Neural cell (in vitro differentiated cells): Measurements from ENCODE around the gene PLXNC1. TPM values are rescaled to one million over a fixed set of nuclear protein-coding genes. Genes with fewer than 3 reads are reported as not detected.

Experiments used
- H2AFZ ChIP-seq: fragments of 200-600, 300-800 bp; sonication (generic), shearing (Covaris generic); 2 replicates; pipeline ENCODE4 v1.6.0; 2014; ENCODE audit warnings: low read depth, mild to moderate bottlenecking, antibody characterized with exemption, low read length, moderate library complexity
- H3F3A ChIP-seq: fragments of 200-600 bp; shearing (Covaris generic); 2 replicates; pipeline ENCODE4 v1.6.1; 2016; ENCODE audit warnings: mild to moderate bottlenecking, moderate library complexity, mixed read lengths, antibody characterized with exemption, low read length; ENCODE audit not compliant: insufficient read depth, poor library complexity, severe bottlenecking
- H3K27ac ChIP-seq: fragments of 200-600, 300-800 bp; sonication (generic), shearing (Covaris generic); 2 replicates; pipeline ENCODE4 v1.5.1; 2014; ENCODE audit warnings: mild to moderate bottlenecking, low read length, moderate library complexity
- H3K27me3 ChIP-seq: fragments of 300-800, 200-600 bp; sonication (generic), shearing (Covaris generic); 2 replicates; pipeline ENCODE4 v1.6.0; 2014; ENCODE audit warnings: mild to moderate bottlenecking, low read depth, low read length, moderate library complexity; ENCODE audit not compliant: insufficient read depth
- H3K36me3 ChIP-seq: fragments of 300-800, 200-600 bp; sonication (generic), shearing (Covaris generic); 2 replicates; pipeline ENCODE4 v1.5.1; 2014; ENCODE audit warnings: mild to moderate bottlenecking, antibody characterized with exemption, low read length, moderate library complexity; ENCODE audit not compliant: insufficient read depth
- H3K4me2 ChIP-seq: fragments of 300-800, 200-600 bp; sonication (generic), shearing (Covaris generic); 2 replicates; pipeline ENCODE4 v1.6.0; 2014; ENCODE audit warnings: mild to moderate bottlenecking, low read length
- H3K4me3 ChIP-seq: fragments of 300-800, 200-600 bp; sonication (generic), shearing (Covaris generic); 2 replicates; pipeline ENCODE4 v1.5.1; 2014; ENCODE audit warnings: mild to moderate bottlenecking, low read length, moderate library complexity
- H3K79me2 ChIP-seq: fragments of 200-600 bp; shearing (Covaris generic); replicated peaks from 2 replicates; pipeline ENCODE4 v1.6.0; 2014; ENCODE audit warnings: mild to moderate bottlenecking, low read length, moderate library complexity; ENCODE audit not compliant: insufficient read depth
- H3K9ac ChIP-seq: fragments of 300-800, 200-600 bp; sonication (generic), shearing (Covaris generic); 2 replicates; pipeline ENCODE4 v1.6.1; 2016; ENCODE audit warnings: mild to moderate bottlenecking, low read length, mixed read lengths
- H3K9me2 ChIP-seq: fragments of 200-600 bp; shearing (Covaris generic); 2 replicates; pipeline ENCODE4 v1.6.1; 2016; ENCODE audit warnings: mild to moderate bottlenecking, low read length, mixed read lengths; ENCODE audit not compliant: insufficient read depth
- H3K9me3 ChIP-seq: fragments of 200-600, 300-800 bp; sonication (generic), shearing (Covaris generic); 2 replicates; pipeline ENCODE4 v1.6.1; 2016; ENCODE audit warnings: mild to moderate bottlenecking, mixed run types, low read length, moderate library complexity, mixed read lengths
- H4K20me1 ChIP-seq: fragments of 200-600 bp; shearing (Covaris generic); 2 replicates; pipeline ENCODE4 v1.6.1; 2016; ENCODE audit warnings: mild to moderate bottlenecking, mixed run types; ENCODE audit not compliant: insufficient read depth
- CTCF ChIP-seq: fragments of 450-650 bp; IDR thresholded peaks from 2 replicates; pipeline ENCODE4 v1.5.1; 2014; ENCODE audit warnings: antibody characterized with exemption, mild to moderate bottlenecking, moderate library complexity; ENCODE audit not compliant: poor library complexity, severe bottlenecking
- EP300 ChIP-seq: fragments of 450-650 bp; conservative IDR thresholded peaks from 2 replicates; pipeline ENCODE4 v1.6.1; 2014; ENCODE audit warnings: antibody characterized with exemption, mild to moderate bottlenecking, moderate library complexity; ENCODE audit not compliant: poor library complexity, severe bottlenecking
- EZH2 ChIP-seq: fragments of 200-600, 300-800 bp; shearing (Covaris generic), sonication (generic); IDR thresholded peaks from 2 replicates; pipeline ENCODE4 v1.6.1; 2014; ENCODE audit warnings: antibody characterized with exemption, low read length, borderline replicate concordance, mild to moderate bottlenecking; ENCODE audit not compliant: insufficient read depth, poor library complexity, severe bottlenecking
- MXI1 ChIP-seq: fragments of 450-650 bp; conservative IDR thresholded peaks from 2 replicates; pipeline ENCODE4 v1.6.1; 2014; ENCODE audit warnings: antibody characterized with exemption, mild to moderate bottlenecking; ENCODE audit not compliant: poor library complexity, severe bottlenecking
- POLR2AphosphoS5 ChIP-seq: IDR thresholded peaks from 2 replicates; pipeline ENCODE4 v1.6.1; 2012
- RAD21 ChIP-seq: fragments of 450-650 bp; conservative IDR thresholded peaks from 2 replicates; pipeline ENCODE4 v1.6.1; 2014; ENCODE audit warnings: antibody characterized with exemption, mild to moderate bottlenecking, moderate library complexity
- REST ChIP-seq: IDR thresholded peaks from 2 replicates; pipeline ENCODE4 v1.6.1; 2012; ENCODE audit warnings: borderline replicate concordance
- SMC3 ChIP-seq: fragments of 450-650 bp; conservative IDR thresholded peaks from 2 replicates; pipeline ENCODE4 v1.6.1; 2014; ENCODE audit warnings: antibody characterized with exemption, mild to moderate bottlenecking, moderate library complexity; ENCODE audit not compliant: poor library complexity
- TAF1 ChIP-seq: IDR thresholded peaks from 2 replicates; pipeline ENCODE4 v1.6.1; 2012; ENCODE audit warnings: low read depth
- polyA plus RNA-seq: library from polyadenylated mRNA; depleted of rRNA; stranded (reverse); fragments of >200 nt; gene quantifications from 2 replicates; pipeline ENCODE4 v1.2.3, GENCODE V29; 2014

PLXNC1 gene
- polyA plus RNA-seq, 1 donor from 2014 or later: 76.3 TPM

- Histone ChIP-seq H3K27ac (no peak overlapping the region), H3K4me3 (no peak overlapping the region), H3K36me3 (peaks cover 19% of the 10 kb centered on the region), H3K9me3 (no peaks in the 10 kb centered on the region), H3K9me2 (no peaks in the 10 kb centered on the region), H4K20me1 (no peaks in the 10 kb centered on the region), H3K79me2 (no peaks in the 10 kb centered on the region), H3K4me2 (no peak overlapping the region), H2AFZ (no peak overlapping the region), H3K27me3 (no peaks in the 10 kb centered on the region), H3K9ac (no peak overlapping the region), H3F3A (no peaks in the 10 kb centered on the region)
- no peak for TF ChIP-seq POLR2AphosphoS5
- no peak for TF ChIP-seq RAD21
- TF ChIP-seq MXI1: no peak
- TF ChIP-seq REST: no peak
- TF ChIP-seq SMC3: no peak
These were observed 81.5 kb downstream of the PLXNC1 start for GRCh38 chr12:94229902-94230301.

GRCh38 chr12:94230357-94230905 is 82.1 kb downstream of the PLXNC1 start:
- Histone ChIP-seq H3K9me3 (no peaks in the 10 kb centered on the region), H2AFZ (no peak overlapping the region), H3K27me3 (no peaks in the 10 kb centered on the region), H3K79me2 (no peaks in the 10 kb centered on the region), H3K4me2 (no peak overlapping the region), H3K9ac (no peak overlapping the region), H3K36me3 (peaks cover 17% of the 10 kb centered on the region), H4K20me1 (no peaks in the 10 kb centered on the region), H3K4me3 (no peak overlapping the region), H3K9me2 (no peaks in the 10 kb centered on the region), H3F3A (no peaks in the 10 kb centered on the region), H3K27ac (no peak overlapping the region)
- TF ChIP-seq POLR2AphosphoS5 (peak; percentile 41), EP300 (no peak)

GRCh38 chr12:94231709-94232108 is 83.3 kb downstream of the PLXNC1 start:
- Histone ChIP-seq H3K27ac (no peak overlapping the region), H2AFZ (no peak overlapping the region)

More at GRCh38 chr12:94231709-94232108, 83.3 kb downstream of the PLXNC1 start:
- H4K20me1 ChIP-seq: no peaks in the 10 kb centered on the region
- no peak overlapping the region for H3K4me3 ChIP-seq
- no peaks in the 10 kb centered on the region for H3F3A ChIP-seq
- no peaks in the 10 kb centered on the region for H3K9me3 ChIP-seq
- no peak overlapping the region for H3K9ac ChIP-seq
- no peaks in the 10 kb centered on the region for H3K27me3 ChIP-seq
- no peaks in the 10 kb centered on the region for H3K79me2 ChIP-seq
- no peaks in the 10 kb centered on the region for H3K9me2 ChIP-seq
- H3K4me2 ChIP-seq: no peak overlapping the region
- H3K36me3 ChIP-seq: peaks cover 26% of the 10 kb centered on the region
- TF ChIP-seq CTCF (no peak), POLR2AphosphoS5 (no peak), EP300 (no peak), RAD21 (no peak), EZH2 (no peak), MXI1 (no peak), TAF1 (no peak), SMC3 (no peak), REST (no peak)
